K562 treated with DMSO at 1 percent for 4 hours (cell line): ENCODE results near the gene TMEM130. TPM values are rescaled to one million over a fixed set of nuclear protein-coding genes. Genes with fewer than 3 reads are reported as not detected.

Experiments used
- total RNA-seq: library from RNA; unstranded; fragments of 300-600 nt; gene quantifications from 2 replicates; pipeline ENCODE4 v1.2.3, GENCODE V29; 2022; ENCODE audit not compliant: insufficient read depth

The TMEM130 gene, protein sequence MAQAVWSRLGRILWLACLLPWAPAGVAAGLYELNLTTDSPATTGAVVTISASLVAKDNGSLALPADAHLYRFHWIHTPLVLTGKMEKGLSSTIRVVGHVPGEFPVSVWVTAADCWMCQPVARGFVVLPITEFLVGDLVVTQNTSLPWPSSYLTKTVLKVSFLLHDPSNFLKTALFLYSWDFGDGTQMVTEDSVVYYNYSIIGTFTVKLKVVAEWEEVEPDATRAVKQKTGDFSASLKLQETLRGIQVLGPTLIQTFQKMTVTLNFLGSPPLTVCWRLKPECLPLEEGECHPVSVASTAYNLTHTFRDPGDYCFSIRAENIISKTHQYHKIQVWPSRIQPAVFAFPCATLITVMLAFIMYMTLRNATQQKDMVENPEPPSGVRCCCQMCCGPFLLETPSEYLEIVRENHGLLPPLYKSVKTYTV
- not detected in 2 replicates for total RNA-seq

GRCh38 chr7:98869597-98870120 is at the start of gene TMEM130:
TSS of gene TMEM130 (minus strand) at chr7:98870014. CDS start at chr7:98869861, 153 bp downstream.

DNA sequence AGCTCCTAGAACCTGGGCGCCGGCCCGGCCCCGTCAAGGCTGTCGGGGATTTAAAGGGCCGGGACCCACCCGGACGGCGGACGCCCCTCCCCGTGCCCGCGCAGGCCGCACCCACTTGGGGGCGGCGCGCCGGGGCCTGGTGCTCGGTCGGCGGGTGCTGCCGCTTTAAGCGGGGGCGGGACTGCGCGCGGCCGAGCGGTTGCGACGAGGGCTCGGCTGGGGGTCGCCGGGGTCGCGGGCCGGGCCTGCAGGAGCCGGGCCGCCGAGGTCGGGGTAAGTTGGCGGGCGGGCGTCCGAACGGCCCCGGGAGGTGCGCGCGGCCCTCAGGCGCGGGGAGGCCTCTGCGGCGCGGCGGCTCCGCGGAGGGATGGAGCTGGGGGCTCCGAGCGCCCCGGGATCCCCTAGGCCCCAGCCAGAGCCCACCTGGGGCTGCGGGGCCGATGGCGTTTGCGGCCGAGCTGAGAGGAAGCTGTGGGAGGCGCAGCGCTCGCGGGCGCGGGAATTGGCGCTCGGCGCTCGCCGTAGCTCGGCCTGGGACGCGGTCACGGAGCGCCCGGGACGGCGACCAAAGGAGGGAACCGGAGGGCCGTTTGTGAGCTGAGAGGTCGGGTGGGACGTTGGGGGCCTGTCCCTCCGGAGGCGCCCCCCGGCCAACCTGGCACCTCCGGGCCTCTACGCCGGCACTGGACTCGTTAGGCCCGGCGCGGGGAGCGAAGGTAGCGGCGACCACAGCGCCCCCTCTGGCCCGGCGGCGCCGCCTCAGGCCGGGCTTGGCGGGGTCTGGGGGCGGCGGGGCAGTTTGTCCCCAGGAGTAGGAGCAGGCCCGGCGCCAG is 8.8 kb upstream of the TMEM130 start, which contains the start of gene TRRAP:
Gene TRRAP (plus strand): TSS at position 168 of the 833 bp plus-strand sequence. CDS start 2,619 bp downstream, outside the sequence.

Other genes with a start within 250 kb of the TMEM130 start
- 19.2 and 28.0 TPM in 2 replicates for gene TRRAP, start 8.5 kb upstream of the TMEM130 start, total RNA-seq